ENCODE results near the gene LHX8.
"Not testable (repeated sequence)": the region's sequence is repeated elsewhere in the genome, so short reads cannot be mapped to it uniquely, and the experiment has no call there.

The LHX8 gene

GRCh38 chr1:75133750-75134646, at the start of gene LHX8:
TSS of gene LHX8 (plus strand) at chr1:75134388. CDS start at chr1:75136615, 2,227 bp downstream.
- no peak for DNase-seq (ENCODE audit: low read depth in 3 of 3)

- no peak for DNase-seq (ENCODE audit: low read depth in 3 of 3)
Observed at GRCh38 chr1:75085931-75086330, 48.3 kb upstream of the LHX8 start.

- DNase-seq (ENCODE audit: low read depth in 3 of 3), result no peak
Observed at GRCh38 chr1:75087278-75087677, 46.9 kb upstream of the LHX8 start.

GRCh38 chr1:75092141-75092540, 42.0 kb upstream of the LHX8 start:
- no peak for DNase-seq (ENCODE audit: low read depth in 3 of 3)

- DNase-seq (ENCODE audit: low read depth in 3 of 3), result no peak
Observed at GRCh38 chr1:75097654-75098053, 36.5 kb upstream of the LHX8 start.

- no peak for DNase-seq (ENCODE audit: low read depth in 3 of 3)
Observed at GRCh38 chr1:75099581-75099980, 34.6 kb upstream of the LHX8 start.

GRCh38 chr1:75100481-75101092, 33.6 kb upstream of the LHX8 start:
- DNase-seq (ENCODE audit: low read depth in 3 of 3), result no peak

GRCh38 chr1:75112362-75112951, 21.7 kb upstream of the LHX8 start:
- not testable (repeated sequence) for DNase-seq (ENCODE audit: low read depth in 3 of 3)

GRCh38 chr1:75115654-75116053, 18.5 kb upstream of the LHX8 start:
- no peak for DNase-seq (ENCODE audit: low read depth in 3 of 3)

- no peak for DNase-seq (ENCODE audit: low read depth in 3 of 3)
Observed at GRCh38 chr1:75123756-75124155, 10.4 kb upstream of the LHX8 start.

- no peak for DNase-seq (ENCODE audit: low read depth in 3 of 3)
Observed at GRCh38 chr1:75124510-75124909, 9.7 kb upstream of the LHX8 start.

- no peak for DNase-seq (ENCODE audit: low read depth in 3 of 3)
Observed at GRCh38 chr1:75125161-75125726, 8.9 kb upstream of the LHX8 start.

GRCh38 chr1:75126611-75127101, 7.5 kb upstream of the LHX8 start:
- DNase-seq (ENCODE audit: low read depth in 3 of 3), result no peak

GRCh38 chr1:75127916-75128717, 6.1 kb upstream of the LHX8 start:
- no peak for DNase-seq (ENCODE audit: low read depth in 3 of 3)

- DNase-seq (ENCODE audit: low read depth in 3 of 3), result no peak
Observed at GRCh38 chr1:75129660-75129982, 4.6 kb upstream of the LHX8 start.

GRCh38 chr1:75129983-75130789, 4.0 kb upstream of the LHX8 start:
- no peak for DNase-seq (ENCODE audit: low read depth in 3 of 3)

- no peak for DNase-seq (ENCODE audit: low read depth in 3 of 3)
Observed at GRCh38 chr1:75130865-75131564, 3.2 kb upstream of the LHX8 start.

- no peak for DNase-seq (ENCODE audit: low read depth in 3 of 3)
Observed at GRCh38 chr1:75131565-75132241, 2.5 kb upstream of the LHX8 start.

- no peak for DNase-seq (ENCODE audit: low read depth in 3 of 3)
Observed at GRCh38 chr1:75132242-75132811, 1.9 kb upstream of the LHX8 start.

Data from stimulated activated CD4-positive, alpha-beta T cell treated with anti-CD3 and anti-CD28 coated beads, TNF-alpha, amount 100 ng/mL, for 24 hours (primary cell).